ENCODE results near the gene HRH3. TPM values are rescaled to one million over a fixed set of nuclear protein-coding genes. Genes with fewer than 3 reads are reported as not detected.

The HRH3 gene
- total RNA-seq, 4 donors from 2014 or later = not detected

GRCh38 chr20:62267543-62267942 lies 47.5 kb upstream of the HRH3 start:
- H3K27ac ChIP-seq (replicated peaks in 1 of 4) = no peak overlapping the region
- no peak for DNase-seq (ENCODE audit: extremely low spot score)
- peaks cover 0 to 7% (median 0%) of the 10 kb centered on the region in 4 donors for H3K4me1 ChIP-seq
- H3K27me3 ChIP-seq = no peaks in the 10 kb centered on the region
- TF ChIP-seq EP300 (IDR thresholded peaks at IDR 0.05) = no peak
- TF ChIP-seq POLR2A (IDR thresholded peaks at IDR 0.05; ENCODE audit: low read depth) = no peak
- no peak for TF ChIP-seq CTCF (IDR thresholded peaks at IDR 0.05)
- no peak for TF ChIP-seq POLR2AphosphoS5 (IDR thresholded peaks at IDR 0.05)
- 84% methylated on average over 10 of the region's 10 CpGs for WGBS
- H3K9me3 ChIP-seq = no peaks in the 10 kb centered on the region
- intact Hi-C loops (cut with DNase I) = no loop called here
- no peak overlapping the region for H3K4me3 ChIP-seq
- peaks cover 19 to 84% (median 73%) of the 10 kb centered on the region in 4 donors for H3K36me3 ChIP-seq

GRCh38 chr20:62266851-62267250 lies 46.8 kb upstream of the HRH3 start:
- 93% methylated on average over 13 of the region's 13 CpGs for WGBS
- intact Hi-C loops (cut with DNase I) = no loop called here
- Histone ChIP-seq H3K27ac (replicated peaks in 1 of 4) (no peak overlapping the region), H3K36me3 (peaks cover 14 to 84% (median 73%) of the 10 kb centered on the region in 4 donors), H3K4me3 (no peak overlapping the region), H3K9me3 (no peaks in the 10 kb centered on the region), H3K4me1 (peaks cover 0 to 7% (median 0%) of the 10 kb centered on the region in 4 donors), H3K27me3 (no peaks in the 10 kb centered on the region)
- DNase-seq (ENCODE audit: extremely low spot score) = no peak
- TF ChIP-seq CTCF (IDR thresholded peaks at IDR 0.05) = no peak
- no peak for TF ChIP-seq EP300 (IDR thresholded peaks at IDR 0.05)
- TF ChIP-seq POLR2AphosphoS5 (IDR thresholded peaks at IDR 0.05) = no peak
- TF ChIP-seq POLR2A (IDR thresholded peaks at IDR 0.05; ENCODE audit: low read depth) = no peak

GRCh38 chr20:62266340-62266739 lies 46.3 kb upstream of the HRH3 start:
- TF ChIP-seq POLR2A (IDR thresholded peaks at IDR 0.05; ENCODE audit: low read depth) = no peak
- no peak for TF ChIP-seq CTCF (IDR thresholded peaks at IDR 0.05)
- no peak for TF ChIP-seq POLR2AphosphoS5 (IDR thresholded peaks at IDR 0.05)
- no peak for TF ChIP-seq EP300 (IDR thresholded peaks at IDR 0.05)
- WGBS = 93% methylated on average over 10 of the region's 10 CpGs
- H3K4me3 ChIP-seq = no peak overlapping the region
- no peaks in the 10 kb centered on the region for H3K9me3 ChIP-seq
- H3K4me1 ChIP-seq = peaks cover 0 to 7% (median 0%) of the 10 kb centered on the region in 4 donors
- peaks cover 18 to 85% (median 73%) of the 10 kb centered on the region in 4 donors for H3K36me3 ChIP-seq
- no peak for DNase-seq (ENCODE audit: extremely low spot score)
- no peak overlapping the region for H3K27ac ChIP-seq (replicated peaks in 1 of 4)
- no peaks in the 10 kb centered on the region for H3K27me3 ChIP-seq
- intact Hi-C loops (cut with DNase I) = no loop called here

- no peak overlapping the region for H3K27ac ChIP-seq (replicated peaks in 1 of 4)
- H3K9me3 ChIP-seq = no peaks in the 10 kb centered on the region
- no peaks in the 10 kb centered on the region for H3K27me3 ChIP-seq
- no peak for DNase-seq (ENCODE audit: extremely low spot score)
- intact Hi-C loops (cut with DNase I) = no loop called here
- H3K4me1 ChIP-seq = peaks cover 0 to 7% (median 0%) of the 10 kb centered on the region in 4 donors
- no peak overlapping the region for H3K4me3 ChIP-seq
- WGBS = 100% methylated on average over 1 of the region's 1 CpG
- peaks cover 28 to 92% (median 79%) of the 10 kb centered on the region in 4 donors for H3K36me3 ChIP-seq
- no peak for TF ChIP-seq EP300 (IDR thresholded peaks at IDR 0.05)
- TF ChIP-seq CTCF (IDR thresholded peaks at IDR 0.05) = no peak
- TF ChIP-seq POLR2AphosphoS5 (IDR thresholded peaks at IDR 0.05) = no peak
Measured at GRCh38 chr20:62265365-62265764, 45.3 kb upstream of the HRH3 start.

GRCh38 chr20:62263396-62263795 lies 43.3 kb upstream of the HRH3 start:
- H3K27me3 ChIP-seq = no peaks in the 10 kb centered on the region
- no peak for DNase-seq (ENCODE audit: extremely low spot score)
- no peak overlapping the region for H3K4me3 ChIP-seq
- WGBS = 96% methylated on average over 13 of the region's 14 CpGs
- peaks cover 28 to 91% (median 74%) of the 10 kb centered on the region in 4 donors for H3K36me3 ChIP-seq
- no peak for TF ChIP-seq POLR2A (IDR thresholded peaks at IDR 0.05; ENCODE audit: low read depth)
- TF ChIP-seq CTCF (IDR thresholded peaks at IDR 0.05) = no peak
- no peak for TF ChIP-seq POLR2AphosphoS5 (IDR thresholded peaks at IDR 0.05)
- TF ChIP-seq EP300 (IDR thresholded peaks at IDR 0.05) = no peak
- no peaks in the 10 kb centered on the region for H3K9me3 ChIP-seq
- H3K27ac ChIP-seq (replicated peaks in 1 of 4) = no peak overlapping the region
- H3K4me1 ChIP-seq = peaks cover 9 to 12% (median 10%) of the 10 kb centered on the region in 4 donors
- intact Hi-C loops (cut with DNase I) = no loop called here
